Panc1 (cell line): ENCODE results near the gene MEGF11.

Experiments
- POLR2AphosphoS5 ChIP-seq: IDR thresholded peaks from 2 replicates; pipeline ENCODE4 v1.6.1; 2012; ENCODE audit warnings: mild to moderate bottlenecking, low read depth, low read length, moderate library complexity
- TF ChIP-seq, protein P1 (sequence below): fragments of 450-650 bp; IDR thresholded peaks from 2 replicates; pipeline ENCODE4 v1.5.1; 2017; ENCODE audit warnings: mild to moderate bottlenecking

GRCh38 chr15:65954289-65954741 is 299.2 kb downstream of the MEGF11 start:
- TF ChIP-seq, protein P1, sequence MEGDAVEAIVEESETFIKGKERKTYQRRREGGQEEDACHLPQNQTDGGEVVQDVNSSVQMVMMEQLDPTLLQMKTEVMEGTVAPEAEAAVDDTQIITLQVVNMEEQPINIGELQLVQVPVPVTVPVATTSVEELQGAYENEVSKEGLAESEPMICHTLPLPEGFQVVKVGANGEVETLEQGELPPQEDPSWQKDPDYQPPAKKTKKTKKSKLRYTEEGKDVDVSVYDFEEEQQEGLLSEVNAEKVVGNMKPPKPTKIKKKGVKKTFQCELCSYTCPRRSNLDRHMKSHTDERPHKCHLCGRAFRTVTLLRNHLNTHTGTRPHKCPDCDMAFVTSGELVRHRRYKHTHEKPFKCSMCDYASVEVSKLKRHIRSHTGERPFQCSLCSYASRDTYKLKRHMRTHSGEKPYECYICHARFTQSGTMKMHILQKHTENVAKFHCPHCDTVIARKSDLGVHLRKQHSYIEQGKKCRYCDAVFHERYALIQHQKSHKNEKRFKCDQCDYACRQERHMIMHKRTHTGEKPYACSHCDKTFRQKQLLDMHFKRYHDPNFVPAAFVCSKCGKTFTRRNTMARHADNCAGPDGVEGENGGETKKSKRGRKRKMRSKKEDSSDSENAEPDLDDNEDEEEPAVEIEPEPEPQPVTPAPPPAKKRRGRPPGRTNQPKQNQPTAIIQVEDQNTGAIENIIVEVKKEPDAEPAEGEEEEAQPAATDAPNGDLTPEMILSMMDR: no peak
- no peak for TF ChIP-seq POLR2AphosphoS5
